Activated naive CD4-positive, alpha-beta T cell treated with anti-CD3 and anti-CD28 coated beads for 36 hours (primary cell): Measurements from ENCODE around the gene CCDC116. TPM values are rescaled to one million over a fixed set of nuclear protein-coding genes. Genes with fewer than 3 reads are reported as not detected.

ENCODE experiments used
- CTCF ChIA-PET: fragments of 350-600 bp; sonication (Branson Sonifier 250); formaldehyde crosslinking; loops from one replicate; lab custom pipeline; 2021; ENCODE audit warnings: antibody characterized with exemption; lab: Charles Lee
- DNase-seq: peaks from one replicate; pipeline ENCODE4 v3.0.0-alpha.2; 2020
- H3K27ac Mint-ChIP-seq: one replicate; pipeline ENCODE4 v1.8.0; 2021; ENCODE audit warnings: mild to moderate bottlenecking, mixed read lengths
- H3K27me3 Mint-ChIP-seq: one replicate; pipeline ENCODE4 v1.8.0; 2021; ENCODE audit warnings: low read depth, mixed read lengths
- H3K36me3 Mint-ChIP-seq: one replicate; pipeline ENCODE4 v1.8.0; 2021; ENCODE audit warnings: low read depth, mixed read lengths
- H3K4me1 Mint-ChIP-seq: one replicate; pipeline ENCODE4 v1.8.0; 2021; ENCODE audit warnings: low read depth, mixed read lengths
- H3K4me3 Mint-ChIP-seq: one replicate; pipeline ENCODE4 v1.8.0; 2021; ENCODE audit warnings: mild to moderate bottlenecking, moderate library complexity, mixed read lengths
- H3K9me3 Mint-ChIP-seq: one replicate; pipeline ENCODE4 v1.8.0; 2021; ENCODE audit warnings: mixed read lengths
- intact Hi-C: fragments of 100-400 bp; cut with micrococcal nuclease; formaldehyde crosslinking; loops from one replicate; pipeline ENCODE4 v1.15.1; 2023
- total RNA-seq, 2 experiments: library from RNA; stranded (reverse); gene quantifications; one replicate each; pipeline ENCODE4 v1.2.3, GENCODE V29; 2021

The CCDC116 gene
- total RNA-seq, 2 experiments from 2014 or later = 0.19 to 0.30 TPM

- CTCF ChIA-PET = interaction anchor here (0.7 to 2.6 kb wide), 2 partner anchors 8 to 129 kb away, joined by 4 to 10 read pairs; partner anchors contain the start of gene SDF2L1
- Mint-ChIP-seq H3K27me3 (no peaks in the 10 kb centered on the region), H3K9me3 (no peaks in the 10 kb centered on the region), H3K4me3 (peak overlapping the region; percentile 88), H3K4me1 (peaks cover 23% of the 10 kb centered on the region), H3K27ac (peak overlapping the region; percentile 75), H3K36me3 (peaks cover 21% of the 10 kb centered on the region)
- no peak for DNase-seq
- intact Hi-C loops = loop anchor here (5.0 to 10.0 kb wide), 2 partner anchors 34 to 56 kb away; no protein-coding TSS in a partner anchor
Observed at GRCh38 chr22:21650823-21651520, 18.4 kb downstream of the CCDC116 start.

GRCh38 chr22:21651521-21652009 is 19.0 kb downstream of the CCDC116 start:
- peak overlapping the region; percentile 75 for H3K27ac Mint-ChIP-seq
- no peaks in the 10 kb centered on the region for H3K27me3 Mint-ChIP-seq
- H3K9me3 Mint-ChIP-seq = no peaks in the 10 kb centered on the region
- CTCF ChIA-PET = interaction anchor here (0.7 to 2.6 kb wide), 2 partner anchors 9 to 129 kb away, joined by 4 to 10 read pairs; partner anchors contain the start of gene SDF2L1
- H3K36me3 Mint-ChIP-seq = peaks cover 15% of the 10 kb centered on the region
- peak overlapping the region; percentile 88 for H3K4me3 Mint-ChIP-seq
- intact Hi-C loops = loop anchor here (1.0 to 10.0 kb wide), 4 partner anchors 9 to 57 kb away; partner anchors contain the start of gene SDF2L1
- peak; percentile 23 for DNase-seq
- peaks cover 22% of the 10 kb centered on the region for H3K4me1 Mint-ChIP-seq

GRCh38 chr22:21652010-21652546 is 19.5 kb downstream of the CCDC116 start:
- Mint-ChIP-seq H3K4me1 (peaks cover 25% of the 10 kb centered on the region), H3K27me3 (no peaks in the 10 kb centered on the region), H3K9me3 (no peaks in the 10 kb centered on the region), H3K4me3 (peak overlapping the region; percentile 88), H3K27ac (peak overlapping the region; percentile 75), H3K36me3 (peaks cover 13% of the 10 kb centered on the region)
- peak; percentile 94 for DNase-seq
- CTCF ChIA-PET = interaction anchor here (2.6 kb wide), 1 partner anchor 10 kb away, joined by 10 read pairs; the partner anchor contains the start of gene SDF2L1
- intact Hi-C loops = loop anchor here (1.0 to 10.0 kb wide), 4 partner anchors 10 to 57 kb away; partner anchors contain the start of gene SDF2L1

GRCh38 chr22:21652547-21653545 is 20.3 kb downstream of the CCDC116 start:
- H3K27me3 Mint-ChIP-seq = no peaks in the 10 kb centered on the region
- H3K9me3 Mint-ChIP-seq = no peaks in the 10 kb centered on the region
- intact Hi-C loops = loop anchor here (1.0 to 10.0 kb wide), 4 partner anchors 11 to 58 kb away; partner anchors contain the start of gene SDF2L1
- DNase-seq = no peak
- no peak overlapping the region for H3K27ac Mint-ChIP-seq
- H3K36me3 Mint-ChIP-seq = peaks cover 12% of the 10 kb centered on the region
- CTCF ChIA-PET = interaction anchor here (1.1 to 2.6 kb wide), 2 partner anchors 10 to 285 kb away, joined by 3 to 10 read pairs; partner anchors contain the start of gene SDF2L1
- H3K4me3 Mint-ChIP-seq = peak overlapping the region; percentile 88
- peaks cover 26% of the 10 kb centered on the region for H3K4me1 Mint-ChIP-seq

GRCh38 chr22:21657020-21657359 is 24.4 kb downstream of the CCDC116 start:
- no peak for DNase-seq
- CTCF ChIA-PET = interaction anchor here (0.6 to 1.2 kb wide), 4 partner anchors 11 to 756 kb away, joined by 3 to 9 read pairs (median 4); no protein-coding TSS in a partner anchor
- no peak overlapping the region for H3K27ac Mint-ChIP-seq
- H3K4me3 Mint-ChIP-seq = peak overlapping the region; percentile 67
- no peaks in the 10 kb centered on the region for H3K9me3 Mint-ChIP-seq
- H3K4me1 Mint-ChIP-seq = peaks cover 13% of the 10 kb centered on the region
- peaks cover 2% of the 10 kb centered on the region for H3K36me3 Mint-ChIP-seq
- no peaks in the 10 kb centered on the region for H3K27me3 Mint-ChIP-seq
- intact Hi-C loops = loop anchor here (10.0 kb wide), 1 partner anchor 62 kb away; no protein-coding TSS in a partner anchor

- Mint-ChIP-seq H3K4me1 (peaks cover 13% of the 10 kb centered on the region), H3K36me3 (peaks cover 2% of the 10 kb centered on the region), H3K4me3 (peak overlapping the region; percentile 83), H3K27ac (no peak overlapping the region), H3K27me3 (no peaks in the 10 kb centered on the region), H3K9me3 (no peaks in the 10 kb centered on the region)
- CTCF ChIA-PET = interaction anchor here (0.6 to 2.0 kb wide), 4 partner anchors 11 to 756 kb away, joined by 3 to 9 read pairs (median 5); no protein-coding TSS in a partner anchor
- intact Hi-C loops = loop anchor here (10.0 kb wide), 1 partner anchor 63 kb away; no protein-coding TSS in a partner anchor
- peak; percentile 78 for DNase-seq
Observed at GRCh38 chr22:21657360-21658032, 24.9 kb downstream of the CCDC116 start.

- intact Hi-C loops = loop anchor here (10.0 kb wide), 1 partner anchor 65 kb away; no protein-coding TSS in a partner anchor
- no peak for DNase-seq
- no peaks in the 10 kb centered on the region for H3K27me3 Mint-ChIP-seq
- no peak overlapping the region for H3K4me3 Mint-ChIP-seq
- no peak overlapping the region for H3K27ac Mint-ChIP-seq
- CTCF ChIA-PET = interaction anchor here (1.1 kb wide), 1 partner anchor 11 kb away, joined by 4 read pairs; no protein-coding TSS in a partner anchor
- no peaks in the 10 kb centered on the region for H3K9me3 Mint-ChIP-seq
- no peaks in the 10 kb centered on the region for H3K36me3 Mint-ChIP-seq
- H3K4me1 Mint-ChIP-seq = peaks cover 14% of the 10 kb centered on the region
Observed at GRCh38 chr22:21659864-21660525, 27.4 kb downstream of the CCDC116 start.

GRCh38 chr22:21660904-21661303 is 28.3 kb downstream of the CCDC116 start:
- intact Hi-C loops = no loop called here
- Mint-ChIP-seq H3K27me3 (no peaks in the 10 kb centered on the region), H3K4me1 (peaks cover 22% of the 10 kb centered on the region), H3K36me3 (no peaks in the 10 kb centered on the region), H3K27ac (no peak overlapping the region), H3K9me3 (no peaks in the 10 kb centered on the region), H3K4me3 (no peak overlapping the region)
- DNase-seq = no peak
- CTCF ChIA-PET = interaction anchor here (1.1 kb wide), 1 partner anchor 12 kb away, joined by 4 read pairs; no protein-coding TSS in a partner anchor

- Mint-ChIP-seq H3K27ac (no peak overlapping the region), H3K9me3 (no peaks in the 10 kb centered on the region), H3K4me1 (peaks cover 16% of the 10 kb centered on the region), H3K27me3 (no peaks in the 10 kb centered on the region), H3K36me3 (peaks cover 3% of the 10 kb centered on the region), H3K4me3 (no peak overlapping the region)
- CTCF ChIA-PET = no interaction called here
- DNase-seq = no peak
- intact Hi-C loops = no loop called here
Observed at GRCh38 chr22:21661991-21662390, 29.4 kb downstream of the CCDC116 start.

- Mint-ChIP-seq H3K27me3 (no peaks in the 10 kb centered on the region), H3K4me3 (no peak overlapping the region), H3K9me3 (no peaks in the 10 kb centered on the region), H3K4me1 (peaks cover 24% of the 10 kb centered on the region), H3K27ac (peak overlapping the region; percentile 10), H3K36me3 (peaks cover 3% of the 10 kb centered on the region)
- intact Hi-C loops = no loop called here
- CTCF ChIA-PET = no interaction called here
- DNase-seq = no peak
Observed at GRCh38 chr22:21663738-21664137, 31.2 kb downstream of the CCDC116 start.
